Stimulated activated CD4-positive, alpha-beta T cell treated with anti-CD3 and anti-CD28 coated beads, Interleukin-1b, Interleukin-23, amount 100 ng/mL, for 1 hour (primary cell): Measurements from ENCODE around the gene SCMH1.

ENCODE experiments used
- DNase-seq, 2 donors: peaks; one replicate each; pipeline ENCODE4 v3.0.0-alpha.2; 2020; ENCODE audit warnings: low read depth in 2 of 2

Gene SCMH1

GRCh38 chr1:41005876-41006275 lies 236.2 kb downstream of the SCMH1 start:
- no peak for DNase-seq

GRCh38 chr1:41003640-41004220 lies 238.4 kb downstream of the SCMH1 start:
- peak; percentile 53 to 66 for DNase-seq

- DNase-seq, result no peak
Measured at GRCh38 chr1:41003127-41003639, 238.9 kb downstream of the SCMH1 start.

- no peak for DNase-seq
Measured at GRCh38 chr1:40998668-40999067, 243.4 kb downstream of the SCMH1 start.

GRCh38 chr1:40997096-40997495 lies 245.0 kb downstream of the SCMH1 start:
- no peak for DNase-seq

- no peak for DNase-seq
Measured at GRCh38 chr1:40989066-40989465, 253.0 kb downstream of the SCMH1 start.

- no peak for DNase-seq
Measured at GRCh38 chr1:40988280-40988679, 253.8 kb downstream of the SCMH1 start.

- no peak for DNase-seq
Measured at GRCh38 chr1:40987439-40988276, 254.4 kb downstream of the SCMH1 start.

- DNase-seq, result no peak
Measured at GRCh38 chr1:40986956-40987355, 255.2 kb downstream of the SCMH1 start.

GRCh38 chr1:40986328-40986783 lies 255.8 kb downstream of the SCMH1 start:
- DNase-seq, result no peak

GRCh38 chr1:40985875-40986274 lies 256.2 kb downstream of the SCMH1 start:
- DNase-seq, result no peak

- DNase-seq, result no peak
Measured at GRCh38 chr1:40985161-40985560, 256.9 kb downstream of the SCMH1 start.

- no peak for DNase-seq
Measured at GRCh38 chr1:40984531-40984930, 257.6 kb downstream of the SCMH1 start.

- DNase-seq, result no peak
Measured at GRCh38 chr1:40984066-40984465, 258.0 kb downstream of the SCMH1 start.

- DNase-seq, result no peak
Measured at GRCh38 chr1:40983286-40983685, 258.8 kb downstream of the SCMH1 start.

- no peak for DNase-seq
Measured at GRCh38 chr1:40982721-40983120, 259.4 kb downstream of the SCMH1 start.

- DNase-seq, result no peak
Measured at GRCh38 chr1:40981691-40982448, 260.2 kb downstream of the SCMH1 start.

GRCh38 chr1:40980453-40981121 lies 261.5 kb downstream of the SCMH1 start:
- DNase-seq, result peak in 1 of 2 donors; percentile 26

- DNase-seq, result no peak
Measured at GRCh38 chr1:40980068-40980452, 262.0 kb downstream of the SCMH1 start.

GRCh38 chr1:40979241-40980067 lies 262.7 kb downstream of the SCMH1 start, which contains the start of gene CTPS1:
TSS of gene CTPS1 (plus strand) at chr1:40979696. CDS start at chr1:40983291, 3,595 bp downstream.
- DNase-seq, result peak; percentile 93 to 95

GRCh38 chr1:40978886-40979240 lies 263.2 kb downstream of the SCMH1 start:
- no peak for DNase-seq
